KMS-11 (cell line): ENCODE data around the gene UNC93A.

ENCODE experiments used
- H2AFZ ChIP-seq: fragments of 200-600 bp; sonication (generic); 2 replicates; pipeline ENCODE4 v1.6.1; 2016; ENCODE audit warnings: antibody characterized with exemption, mixed run types, low read depth
- H3K27ac ChIP-seq: fragments of 200-600 bp; sonication (generic); 2 replicates; pipeline ENCODE4 v1.6.1; 2016; ENCODE audit warnings: mild to moderate bottlenecking, mixed run types
- H3K27me3 ChIP-seq: fragments of 200-600 bp; sonication (generic); 2 replicates; pipeline ENCODE4 v1.6.1; 2017; ENCODE audit warnings: mild to moderate bottlenecking, low read depth, mixed run types, moderate library complexity; ENCODE audit not compliant: insufficient read depth
- H3K36me3 ChIP-seq: fragments of 200-600 bp; sonication (generic); 2 replicates; pipeline ENCODE4 v1.6.1; 2017; ENCODE audit warnings: mild to moderate bottlenecking, mixed run types; ENCODE audit not compliant: insufficient read depth
- H3K4me1 ChIP-seq: fragments of 200-600 bp; sonication (generic); 2 replicates; pipeline ENCODE4 v1.6.1; 2016; ENCODE audit warnings: mild to moderate bottlenecking, low read depth, mixed run types; ENCODE audit not compliant: poor library complexity, severe bottlenecking
- H3K4me2 ChIP-seq: fragments of 200-600 bp; sonication (generic); 2 replicates; pipeline ENCODE4 v1.7.0; 2016; ENCODE audit warnings: mild to moderate bottlenecking, mixed run types
- H3K4me3 ChIP-seq: fragments of 200-600 bp; sonication (generic); IDR thresholded peaks from 2 replicates; pipeline ENCODE4 v1.6.1; 2017; ENCODE audit warnings: low read depth, low read length, mixed read lengths; ENCODE audit not compliant: insufficient read depth
- H3K79me2 ChIP-seq: fragments of 200-600 bp; sonication (generic); 2 replicates; pipeline ENCODE4 v1.6.1; 2016; ENCODE audit warnings: low read depth, mixed run types; ENCODE audit not compliant: insufficient read depth
- H3K9ac ChIP-seq: fragments of 200-600 bp; sonication (generic); 2 replicates; pipeline ENCODE4 v1.6.1; 2016; ENCODE audit warnings: mild to moderate bottlenecking, mixed run types
- H4K20me1 ChIP-seq: fragments of 200-600 bp; sonication (generic); 2 replicates; pipeline ENCODE4 v1.6.1; 2016; ENCODE audit warnings: mild to moderate bottlenecking, mixed run types; ENCODE audit not compliant: insufficient read depth
- CTCF ChIP-seq: fragments of 200-600 bp; sonication (generic); conservative IDR thresholded peaks from 2 replicates; pipeline ENCODE4 v1.6.1; 2017; ENCODE audit warnings: low read depth, mild to moderate bottlenecking, antibody characterized with exemption, low read length, moderate library complexity, mixed read lengths

The UNC93A gene

GRCh38 chr6:167336844-167337630, 45.9 kb downstream of the UNC93A start:
- Histone ChIP-seq H2AFZ (no peak overlapping the region), H3K79me2 (no peaks in the 10 kb centered on the region), H3K4me1 (no peaks in the 10 kb centered on the region), H3K27me3 (no peaks in the 10 kb centered on the region), H3K4me3 (no peak overlapping the region), H3K4me2 (no peak overlapping the region), H4K20me1 (no peaks in the 10 kb centered on the region), H3K36me3 (no peaks in the 10 kb centered on the region), H3K9ac (no peak overlapping the region), H3K27ac (no peak overlapping the region)
- no peak for TF ChIP-seq CTCF

- Histone ChIP-seq H3K79me2 (no peaks in the 10 kb centered on the region), H2AFZ (no peak overlapping the region), H3K36me3 (no peaks in the 10 kb centered on the region), H3K27me3 (no peaks in the 10 kb centered on the region), H3K27ac (no peak overlapping the region), H3K4me2 (no peak overlapping the region), H3K4me3 (no peak overlapping the region), H3K9ac (no peak overlapping the region), H4K20me1 (no peaks in the 10 kb centered on the region), H3K4me1 (peaks cover under 1% of the 10 kb centered on the region)
- TF ChIP-seq CTCF: no peak
These were observed 46.7 kb downstream of the UNC93A start for GRCh38 chr6:167337675-167338449.

GRCh38 chr6:167338541-167339117, 47.5 kb downstream of the UNC93A start:
- Histone ChIP-seq H3K4me2 (no peak overlapping the region), H3K36me3 (no peaks in the 10 kb centered on the region), H3K27ac (no peak overlapping the region), H3K79me2 (no peaks in the 10 kb centered on the region), H3K9ac (no peak overlapping the region), H3K4me1 (peaks cover 8% of the 10 kb centered on the region), H3K27me3 (no peaks in the 10 kb centered on the region), H2AFZ (no peak overlapping the region), H3K4me3 (no peak overlapping the region), H4K20me1 (no peaks in the 10 kb centered on the region)
- TF ChIP-seq CTCF: no peak

- no peak overlapping the region for H2AFZ ChIP-seq
- no peaks in the 10 kb centered on the region for H3K36me3 ChIP-seq
- no peak for TF ChIP-seq CTCF
- no peaks in the 10 kb centered on the region for H4K20me1 ChIP-seq
- no peak overlapping the region for H3K4me3 ChIP-seq
- no peak overlapping the region for H3K9ac ChIP-seq
- H3K27me3 ChIP-seq: no peaks in the 10 kb centered on the region
- H3K79me2 ChIP-seq: no peaks in the 10 kb centered on the region
- peaks cover 19% of the 10 kb centered on the region for H3K4me1 ChIP-seq
- no peak overlapping the region for H3K4me2 ChIP-seq
- H3K27ac ChIP-seq: no peak overlapping the region
These were observed 50.0 kb downstream of the UNC93A start for GRCh38 chr6:167341038-167341583.
